Breast epithelium (tissue), 4 donors: ENCODE results near the gene NCKAP5. TPM values are rescaled to one million over a fixed set of nuclear protein-coding genes. Genes with fewer than 3 reads are reported as not detected.

ENCODE experiments used
- DNase-seq, 2 donors: peaks; one replicate each; pipeline ENCODE4 v3.0.0-alpha.2; 2019; ENCODE audit warnings: low spot score in 2 of 2
- H3K27ac ChIP-seq, 2 donors: fragments of 200-600 bp; sonication (generic) in 1 of 2; one replicate each; pipeline ENCODE4 v1.5.1; 2016 to 2019; ENCODE audit warnings: mild to moderate bottlenecking in 1 of 2
- H3K27me3 ChIP-seq, 2 donors: fragments of 200-600 bp; sonication (generic) in 1 of 2; one replicate each; pipeline versions ENCODE4 v1.5.1 to v1.6.0; 2017 to 2019; ENCODE audit warnings: control low read depth in 1 of 2, mild to moderate bottlenecking in 1 of 2
- H3K36me3 ChIP-seq: fragments of 200-600 bp; one replicate; pipeline ENCODE4 v1.5.1; 2019
- H3K4me1 ChIP-seq, 2 donors: fragments of 200-600 bp; sonication (generic); one replicate each; pipeline ENCODE4 v1.5.1; 2016 to 2019; ENCODE audit warnings: control low read depth in 1 of 2
- H3K4me3 ChIP-seq, 3 donors: fragments of 200-600 bp; sonication (generic); 1 replicate in 2 of 3; 2 replicates in 1 of 3; pipeline ENCODE4 v1.5.1; 2016 to 2019; ENCODE audit warnings: mild to moderate bottlenecking in 3 of 3, moderate library complexity in 2 of 3
- H3K9me3 ChIP-seq, 2 donors: fragments of 200-600 bp; sonication (generic) in 1 of 2; one replicate each; pipeline ENCODE4 v1.5.1; 2016 to 2019; ENCODE audit warnings: control low read depth in 1 of 2
- POLR2A ChIP-seq: fragments of 450-650 bp; IDR thresholded peaks from one replicate; pipeline ENCODE4 v1.6.1; 2016; ENCODE audit warnings: antibody characterized with exemption, mild to moderate bottlenecking, moderate library complexity
- POLR2AphosphoS5 ChIP-seq, 3 donors: sonication (generic); formaldehyde crosslinking; IDR thresholded peaks; one replicate each; pipeline ENCODE4 v1.6.1; 2017; ENCODE audit warnings: antibody characterized with exemption in 3 of 3
- intact Hi-C: fragments of 100-400 bp; cut with DNase I; formaldehyde crosslinking; loops from one replicate; pipeline ENCODE4 v1.15.1; 2023; ENCODE audit warnings: low total_unique reads
- total RNA-seq, 3 donors: library from RNA; depleted of rRNA; stranded (reverse); fragments of >200 nt; gene quantifications; one replicate each; pipeline ENCODE4 v1.1.0, GENCODE V29; 2016
- TF ChIP-seq, protein P1 (sequence below), 3 donors: fragments of 450-650 bp; IDR thresholded peaks; one replicate each; pipeline ENCODE4 v1.5.1; 2016 to 2017; ENCODE audit warnings: antibody characterized with exemption in 3 of 3, mild to moderate bottlenecking in 3 of 3, moderate library complexity in 3 of 3

Gene NCKAP5
- total RNA-seq, 3 donors from 2014 or later: 1.1 to 10.5 (median 6.1) TPM

DNA sequence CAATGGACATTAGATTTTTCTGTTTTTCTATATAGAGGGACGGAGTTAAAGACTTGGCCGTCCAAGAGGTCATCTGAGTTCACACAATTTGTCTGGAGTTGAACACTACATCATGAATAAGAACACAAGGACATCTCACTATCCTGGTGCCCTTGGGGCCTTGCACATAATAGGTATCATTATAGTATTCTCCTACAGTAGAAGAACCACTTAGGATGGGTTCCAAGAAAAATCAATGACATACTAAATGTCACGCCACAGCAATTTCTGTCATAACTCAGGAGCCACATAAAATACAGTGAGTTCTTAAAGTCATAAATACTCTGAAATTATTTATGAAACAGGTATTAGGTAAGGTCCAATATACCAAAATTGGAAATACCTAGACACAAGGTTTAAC lies 154.4 kb downstream of the NCKAP5 start:
- H3K27me3 ChIP-seq: no peaks in the 10 kb centered on the region
- no peaks in the 10 kb centered on the region for H3K4me1 ChIP-seq
- no peak overlapping the region for H3K27ac ChIP-seq
- no peak for TF ChIP-seq POLR2AphosphoS5 (IDR thresholded peaks at IDR 0.05)
- no peak for TF ChIP-seq POLR2A
- TF ChIP-seq, protein P1, sequence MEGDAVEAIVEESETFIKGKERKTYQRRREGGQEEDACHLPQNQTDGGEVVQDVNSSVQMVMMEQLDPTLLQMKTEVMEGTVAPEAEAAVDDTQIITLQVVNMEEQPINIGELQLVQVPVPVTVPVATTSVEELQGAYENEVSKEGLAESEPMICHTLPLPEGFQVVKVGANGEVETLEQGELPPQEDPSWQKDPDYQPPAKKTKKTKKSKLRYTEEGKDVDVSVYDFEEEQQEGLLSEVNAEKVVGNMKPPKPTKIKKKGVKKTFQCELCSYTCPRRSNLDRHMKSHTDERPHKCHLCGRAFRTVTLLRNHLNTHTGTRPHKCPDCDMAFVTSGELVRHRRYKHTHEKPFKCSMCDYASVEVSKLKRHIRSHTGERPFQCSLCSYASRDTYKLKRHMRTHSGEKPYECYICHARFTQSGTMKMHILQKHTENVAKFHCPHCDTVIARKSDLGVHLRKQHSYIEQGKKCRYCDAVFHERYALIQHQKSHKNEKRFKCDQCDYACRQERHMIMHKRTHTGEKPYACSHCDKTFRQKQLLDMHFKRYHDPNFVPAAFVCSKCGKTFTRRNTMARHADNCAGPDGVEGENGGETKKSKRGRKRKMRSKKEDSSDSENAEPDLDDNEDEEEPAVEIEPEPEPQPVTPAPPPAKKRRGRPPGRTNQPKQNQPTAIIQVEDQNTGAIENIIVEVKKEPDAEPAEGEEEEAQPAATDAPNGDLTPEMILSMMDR (IDR thresholded peaks at IDR 0.05): no peak
- no peaks in the 10 kb centered on the region for H3K36me3 ChIP-seq
- intact Hi-C loops: loop anchor here (5.0 kb wide), 1 partner anchor 237 kb away; no protein-coding TSS in a partner anchor
- DNase-seq: no peak
- no peaks in the 10 kb centered on the region for H3K9me3 ChIP-seq
- no peak overlapping the region for H3K4me3 ChIP-seq

DNA sequence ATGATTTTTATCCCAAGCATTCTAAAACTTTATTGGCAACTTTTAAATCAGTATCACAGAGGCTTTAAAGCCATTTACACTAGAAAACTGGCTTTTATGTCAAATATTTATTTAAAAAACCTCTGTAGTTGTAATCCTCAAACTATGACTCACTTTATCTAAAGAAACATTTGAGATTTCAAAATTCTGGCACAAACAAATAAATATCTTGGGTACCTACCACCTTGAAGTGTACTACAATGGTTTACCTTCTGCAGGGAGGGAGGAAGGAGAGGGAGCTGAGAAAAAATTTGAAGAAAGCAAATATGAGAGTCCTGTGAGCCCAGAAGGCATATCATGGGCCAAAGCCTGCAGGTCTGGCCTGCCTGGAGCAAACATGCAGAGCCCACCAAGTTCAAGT lies 155.6 kb downstream of the NCKAP5 start:
- Histone ChIP-seq H3K4me3 (no peak overlapping the region), H3K9me3 (no peaks in the 10 kb centered on the region), H3K27ac (no peak overlapping the region), H3K36me3 (no peaks in the 10 kb centered on the region), H3K4me1 (no peaks in the 10 kb centered on the region), H3K27me3 (no peaks in the 10 kb centered on the region)
- DNase-seq: no peak
- intact Hi-C loops: loop anchor here (5.0 kb wide), 1 partner anchor 235 kb away; no protein-coding TSS in a partner anchor
- no peak for TF ChIP-seq POLR2AphosphoS5 (IDR thresholded peaks at IDR 0.05)

DNA sequence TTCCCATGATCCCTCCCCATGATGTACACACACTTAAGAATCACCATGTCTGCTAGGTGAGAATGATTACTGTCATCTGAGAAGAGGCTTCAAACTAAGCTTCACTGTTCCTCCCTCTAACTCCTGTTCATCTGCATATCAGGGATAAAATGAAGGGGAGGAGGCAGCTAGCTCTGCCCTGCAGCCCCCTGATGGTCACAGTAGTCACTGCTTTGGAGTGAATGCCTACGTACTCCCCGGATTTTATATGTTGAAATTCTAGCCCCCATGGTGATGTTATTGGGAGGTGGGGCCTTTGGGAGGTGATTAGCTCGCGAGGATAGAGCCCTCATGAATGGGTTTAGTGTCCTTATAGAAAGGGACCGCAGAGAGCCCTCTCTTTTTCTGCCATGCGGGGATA lies 156.4 kb downstream of the NCKAP5 start:
- no peaks in the 10 kb centered on the region for H3K9me3 ChIP-seq
- H3K27ac ChIP-seq: no peak overlapping the region
- no peak overlapping the region for H3K4me3 ChIP-seq
- H3K27me3 ChIP-seq: no peaks in the 10 kb centered on the region
- no peak for DNase-seq
- TF ChIP-seq POLR2AphosphoS5 (IDR thresholded peaks at IDR 0.05): no peak
- TF ChIP-seq, protein P1 (IDR thresholded peaks at IDR 0.05): no peak
- no peak for TF ChIP-seq POLR2A
- H3K36me3 ChIP-seq: no peaks in the 10 kb centered on the region
- no peaks in the 10 kb centered on the region for H3K4me1 ChIP-seq
- intact Hi-C loops: loop anchor here (5.0 kb wide), 1 partner anchor 235 kb away; no protein-coding TSS in a partner anchor

DNA sequence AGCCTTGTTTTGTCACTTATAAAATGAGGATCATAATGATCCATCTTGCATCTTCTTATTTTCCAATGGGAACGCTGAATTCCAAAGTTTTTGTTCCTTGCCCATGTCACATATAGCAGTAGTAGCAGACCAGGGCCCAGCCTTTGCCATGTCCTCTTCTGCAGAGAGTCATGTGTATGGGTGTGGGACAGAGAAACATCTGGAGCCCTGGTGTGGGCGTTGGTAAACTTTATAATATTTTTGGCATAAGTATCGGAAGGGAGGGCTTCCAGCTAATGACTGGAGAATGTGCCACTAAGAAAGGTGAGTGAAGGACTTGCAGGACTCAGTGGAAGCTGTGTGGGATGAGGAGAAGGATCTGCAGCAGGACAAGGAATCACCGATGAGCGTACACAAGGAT lies 157.2 kb downstream of the NCKAP5 start:
- Histone ChIP-seq H3K27ac (no peak overlapping the region), H3K4me1 (no peaks in the 10 kb centered on the region), H3K27me3 (no peaks in the 10 kb centered on the region), H3K9me3 (no peaks in the 10 kb centered on the region), H3K36me3 (no peaks in the 10 kb centered on the region), H3K4me3 (no peak overlapping the region)
- no peak for TF ChIP-seq POLR2A
- no peak for TF ChIP-seq POLR2AphosphoS5 (IDR thresholded peaks at IDR 0.05)
- TF ChIP-seq, protein P1 (IDR thresholded peaks at IDR 0.05): no peak
- intact Hi-C loops: loop anchor here (5.0 kb wide), 1 partner anchor 234 kb away; no protein-coding TSS in a partner anchor
- no peak for DNase-seq

DNA sequence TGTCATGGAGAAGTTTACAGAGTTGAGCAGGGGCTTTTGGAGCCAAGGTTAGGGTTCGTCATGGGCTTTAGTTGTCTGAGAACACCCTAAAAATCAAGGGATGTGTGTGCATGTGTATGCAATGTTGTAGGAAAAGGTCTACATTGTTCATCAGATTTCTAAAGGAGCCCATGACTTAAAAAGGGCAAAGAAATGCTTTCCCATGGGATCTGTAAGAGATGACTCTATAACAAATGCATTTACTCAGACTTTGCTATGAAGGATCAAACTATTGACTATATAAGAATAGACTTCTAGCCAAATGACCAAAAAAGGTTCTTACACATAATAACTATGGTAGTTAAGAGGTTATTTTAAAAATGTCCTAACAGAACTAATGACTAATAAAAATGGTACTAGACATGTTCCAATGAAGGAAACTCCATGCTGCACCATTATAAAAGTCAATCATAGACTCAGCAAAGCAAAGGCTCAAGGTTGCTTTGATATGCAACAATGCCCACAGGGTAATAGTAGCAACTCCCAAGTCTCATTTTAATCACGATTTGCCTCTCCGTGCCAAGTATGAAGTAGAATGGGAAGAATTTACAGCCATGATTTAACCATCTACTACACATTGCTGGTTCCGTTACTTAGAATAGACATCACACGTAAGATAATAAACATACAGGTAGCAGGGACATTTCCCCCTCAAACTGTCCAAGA lies 158.5 kb downstream of the NCKAP5 start:
- no peaks in the 10 kb centered on the region for H3K36me3 ChIP-seq
- H3K4me3 ChIP-seq: no peak overlapping the region
- H3K27me3 ChIP-seq: no peaks in the 10 kb centered on the region
- H3K9me3 ChIP-seq: no peaks in the 10 kb centered on the region
- TF ChIP-seq POLR2AphosphoS5 (IDR thresholded peaks at IDR 0.05): no peak
- TF ChIP-seq, protein P1 (IDR thresholded peaks at IDR 0.05): no peak
- no peak for TF ChIP-seq POLR2A
- intact Hi-C loops: loop anchor here (2.0 to 5.0 kb wide), 2 partner anchors 55 to 232 kb away; no protein-coding TSS in a partner anchor
- no peak overlapping the region for H3K27ac ChIP-seq
- no peaks in the 10 kb centered on the region for H3K4me1 ChIP-seq
- DNase-seq: no peak
